Loucy (cell line): ENCODE measurements around the gene TSPAN31.

Experiments used
- H2AFZ ChIP-seq: fragments of 200-600 bp; sonication (generic); 2 replicates; pipeline ENCODE4 v1.6.0; 2016; ENCODE audit warnings: antibody characterized with exemption, mild to moderate bottlenecking, low read length, moderate library complexity
- H3F3A ChIP-seq: fragments of 200-600 bp; 2 replicates; pipeline ENCODE4 v1.6.0; 2016; ENCODE audit warnings: antibody characterized with exemption, low read depth, mild to moderate bottlenecking
- H3K27me3 ChIP-seq: fragments of 200-600 bp; sonication (generic); 2 replicates; pipeline ENCODE4 v1.6.1; 2014; ENCODE audit warnings: low read length, mild to moderate bottlenecking; ENCODE audit not compliant: insufficient read depth, poor library complexity, severe bottlenecking
- H3K36me3 ChIP-seq: fragments of 200-600 bp; sonication (generic); 2 replicates; pipeline ENCODE4 v1.6.1; 2016; ENCODE audit warnings: low read length; ENCODE audit not compliant: insufficient read depth
- H3K4me1 ChIP-seq: fragments of 200-600 bp; sonication (generic); 2 replicates; pipeline ENCODE4 v1.5.1; 2014; ENCODE audit warnings: low read length, mild to moderate bottlenecking; ENCODE audit not compliant: insufficient read depth, poor library complexity, severe bottlenecking
- H3K4me2 ChIP-seq: fragments of 200-600 bp; sonication (generic); 2 replicates; pipeline ENCODE4 v1.6.0; 2014; ENCODE audit warnings: antibody characterized with exemption, low read length, low read depth, mild to moderate bottlenecking; ENCODE audit not compliant: poor library complexity, severe bottlenecking
- H3K4me3 ChIP-seq: fragments of 200-600 bp; sonication (generic); 2 replicates; pipeline ENCODE4 v1.5.1; 2014; ENCODE audit warnings: low read length, mild to moderate bottlenecking, mixed read lengths; ENCODE audit not compliant: poor library complexity, severe bottlenecking
- H3K79me2 ChIP-seq: fragments of 200-600 bp; sonication (generic); 2 replicates; pipeline ENCODE4 v1.6.1; 2014; ENCODE audit warnings: low read length; ENCODE audit not compliant: insufficient read depth
- H3K9ac ChIP-seq: fragments of 200-600 bp; sonication (generic); 2 replicates; pipeline ENCODE4 v1.6.0; 2014; ENCODE audit warnings: mild to moderate bottlenecking, low read depth, low read length, moderate library complexity; ENCODE audit not compliant: poor library complexity, severe bottlenecking
- H3K9me2 ChIP-seq: fragments of 200-600 bp; sonication (generic); replicated peaks from 2 replicates; pipeline ENCODE4 v1.6.1; 2016; ENCODE audit warnings: low read depth, low read length, mixed read lengths
- H3K9me3 ChIP-seq: fragments of 200-600 bp; sonication (generic); 2 replicates; pipeline ENCODE4 v1.6.1; 2014; ENCODE audit warnings: mild to moderate bottlenecking, antibody characterized with exemption, low read length, low read depth; ENCODE audit not compliant: insufficient read depth
- H4K20me1 ChIP-seq: fragments of 200-600 bp; sonication (generic); 2 replicates; pipeline ENCODE4 v1.6.0; 2014; ENCODE audit warnings: antibody characterized with exemption, low read length, mild to moderate bottlenecking; ENCODE audit not compliant: insufficient read depth, poor library complexity, severe bottlenecking
- EZH2phosphoT487 ChIP-seq: fragments of 200-600 bp; IDR thresholded peaks from 2 replicates; pipeline ENCODE4 v1.6.1; 2018; ENCODE audit warnings: antibody characterized with exemption, mild to moderate bottlenecking, moderate library complexity, borderline replicate concordance
- TF ChIP-seq, protein P1 (sequence below): fragments of 200-600 bp; sonication (generic); conservative IDR thresholded peaks from 2 replicates; pipeline ENCODE4 v1.5.1; 2014; ENCODE audit warnings: mild to moderate bottlenecking, antibody characterized with exemption, low read length

Gene TSPAN31

DNA sequence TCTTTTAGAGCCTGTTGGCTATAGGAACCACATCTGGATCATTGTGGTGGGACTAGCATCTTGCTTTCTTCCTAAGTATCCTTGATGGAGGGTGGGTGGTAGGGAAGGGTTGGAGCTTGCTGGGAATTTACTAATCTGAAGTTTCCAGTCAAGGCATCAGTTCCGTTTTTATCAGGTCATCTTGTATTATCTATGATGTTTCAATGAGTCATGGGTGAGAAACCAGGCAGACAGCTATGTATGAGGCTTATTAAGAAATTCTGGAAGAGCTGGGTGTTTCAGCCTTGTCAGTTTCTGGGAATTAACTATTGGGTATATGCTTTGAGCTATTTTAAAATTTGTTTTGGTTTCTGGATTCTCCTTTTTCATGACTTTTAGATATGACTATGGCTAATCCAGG, 49.1 kb downstream of the TSPAN31 start:
- Histone ChIP-seq H3K79me2 (peaks cover 3% of the 10 kb centered on the region; the same call in 1 of the 2 replicates), H3K36me3 (peaks cover 66% of the 10 kb centered on the region), H2AFZ (no peak overlapping the region), H3K4me2 (no peak overlapping the region), H3K9me3 (no peaks in the 10 kb centered on the region), H3F3A (no peaks in the 10 kb centered on the region), H4K20me1 (no peaks in the 10 kb centered on the region), H3K27me3 (no peaks in the 10 kb centered on the region), H3K4me1 (no peaks in the 10 kb centered on the region), H3K9ac (no peak overlapping the region), H3K9me2 (no peaks in the 10 kb centered on the region), H3K4me3 (no peak overlapping the region)
- no peak for TF ChIP-seq EZH2phosphoT487
- TF ChIP-seq, protein P1, sequence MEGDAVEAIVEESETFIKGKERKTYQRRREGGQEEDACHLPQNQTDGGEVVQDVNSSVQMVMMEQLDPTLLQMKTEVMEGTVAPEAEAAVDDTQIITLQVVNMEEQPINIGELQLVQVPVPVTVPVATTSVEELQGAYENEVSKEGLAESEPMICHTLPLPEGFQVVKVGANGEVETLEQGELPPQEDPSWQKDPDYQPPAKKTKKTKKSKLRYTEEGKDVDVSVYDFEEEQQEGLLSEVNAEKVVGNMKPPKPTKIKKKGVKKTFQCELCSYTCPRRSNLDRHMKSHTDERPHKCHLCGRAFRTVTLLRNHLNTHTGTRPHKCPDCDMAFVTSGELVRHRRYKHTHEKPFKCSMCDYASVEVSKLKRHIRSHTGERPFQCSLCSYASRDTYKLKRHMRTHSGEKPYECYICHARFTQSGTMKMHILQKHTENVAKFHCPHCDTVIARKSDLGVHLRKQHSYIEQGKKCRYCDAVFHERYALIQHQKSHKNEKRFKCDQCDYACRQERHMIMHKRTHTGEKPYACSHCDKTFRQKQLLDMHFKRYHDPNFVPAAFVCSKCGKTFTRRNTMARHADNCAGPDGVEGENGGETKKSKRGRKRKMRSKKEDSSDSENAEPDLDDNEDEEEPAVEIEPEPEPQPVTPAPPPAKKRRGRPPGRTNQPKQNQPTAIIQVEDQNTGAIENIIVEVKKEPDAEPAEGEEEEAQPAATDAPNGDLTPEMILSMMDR, result no peak

DNA sequence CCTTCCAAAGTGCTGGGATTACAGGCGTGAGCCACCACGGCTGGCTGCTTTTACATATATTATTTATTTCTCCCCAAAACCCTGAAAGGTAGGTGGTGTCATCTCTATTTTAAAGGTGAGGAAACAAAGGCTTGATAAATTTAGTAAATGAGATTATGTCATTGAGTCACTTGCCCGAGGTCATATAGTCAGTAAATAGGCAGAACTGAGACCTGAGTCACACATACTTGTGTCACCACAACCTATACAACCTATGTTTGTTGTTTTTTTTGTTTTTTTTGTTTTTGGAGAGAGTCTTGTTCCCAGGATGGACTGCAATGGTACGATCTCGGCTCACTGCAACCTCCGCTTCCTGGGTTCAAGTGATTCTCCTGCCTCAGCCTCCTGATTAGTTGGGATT, 50.5 kb downstream of the TSPAN31 start:
- Histone ChIP-seq H3K27me3 (no peaks in the 10 kb centered on the region), H3K9me3 (no peaks in the 10 kb centered on the region), H4K20me1 (no peaks in the 10 kb centered on the region), H3K79me2 (peaks cover 3% of the 10 kb centered on the region; the same call in 1 of the 2 replicates), H3F3A (no peaks in the 10 kb centered on the region), H3K4me2 (no peak overlapping the region), H3K36me3 (peaks cover 70% of the 10 kb centered on the region), H3K9me2 (no peaks in the 10 kb centered on the region), H3K4me3 (no peak overlapping the region), H3K9ac (no peak overlapping the region), H2AFZ (no peak overlapping the region), H3K4me1 (no peaks in the 10 kb centered on the region)
- no peak for TF ChIP-seq EZH2phosphoT487
- TF ChIP-seq, protein P1, result no peak

DNA sequence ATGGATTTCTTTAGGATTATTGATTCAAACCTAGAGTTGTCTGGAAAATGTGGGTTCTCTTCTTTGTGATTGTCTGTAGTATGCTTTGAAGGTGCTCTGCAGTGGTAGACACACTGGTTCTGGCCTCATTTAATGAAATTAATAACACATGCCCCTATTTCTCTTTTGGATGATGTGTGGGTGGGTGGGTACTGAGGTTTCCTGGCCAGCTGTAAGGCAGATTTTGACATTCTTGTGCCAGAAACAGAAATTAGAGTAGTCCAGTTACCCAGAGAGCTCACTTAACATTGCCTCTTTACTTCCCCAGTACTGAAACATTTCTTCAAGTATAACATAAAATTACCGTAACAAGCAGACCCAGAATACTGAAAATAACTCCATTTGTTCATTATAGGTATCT, 52.2 kb downstream of the TSPAN31 start:
- Histone ChIP-seq H3K79me2 (peaks cover 3% of the 10 kb centered on the region; the same call in 1 of the 2 replicates), H3K9me2 (no peaks in the 10 kb centered on the region), H3K27me3 (no peaks in the 10 kb centered on the region), H3K4me2 (no peak overlapping the region), H2AFZ (no peak overlapping the region), H3K36me3 (peaks cover 60% of the 10 kb centered on the region), H3K9me3 (no peaks in the 10 kb centered on the region), H3K9ac (no peak overlapping the region), H3K4me3 (no peak overlapping the region), H4K20me1 (no peaks in the 10 kb centered on the region), H3K4me1 (no peaks in the 10 kb centered on the region), H3F3A (no peaks in the 10 kb centered on the region)
- no peak for TF ChIP-seq EZH2phosphoT487
- TF ChIP-seq, protein P1, result no peak
